ENCODE data around the gene CNTN1.
"Not testable (repeated sequence)": the region's sequence is repeated elsewhere in the genome, so short reads cannot be mapped to it uniquely, and the experiment has no call there.

CNTN1 gene

DNA sequence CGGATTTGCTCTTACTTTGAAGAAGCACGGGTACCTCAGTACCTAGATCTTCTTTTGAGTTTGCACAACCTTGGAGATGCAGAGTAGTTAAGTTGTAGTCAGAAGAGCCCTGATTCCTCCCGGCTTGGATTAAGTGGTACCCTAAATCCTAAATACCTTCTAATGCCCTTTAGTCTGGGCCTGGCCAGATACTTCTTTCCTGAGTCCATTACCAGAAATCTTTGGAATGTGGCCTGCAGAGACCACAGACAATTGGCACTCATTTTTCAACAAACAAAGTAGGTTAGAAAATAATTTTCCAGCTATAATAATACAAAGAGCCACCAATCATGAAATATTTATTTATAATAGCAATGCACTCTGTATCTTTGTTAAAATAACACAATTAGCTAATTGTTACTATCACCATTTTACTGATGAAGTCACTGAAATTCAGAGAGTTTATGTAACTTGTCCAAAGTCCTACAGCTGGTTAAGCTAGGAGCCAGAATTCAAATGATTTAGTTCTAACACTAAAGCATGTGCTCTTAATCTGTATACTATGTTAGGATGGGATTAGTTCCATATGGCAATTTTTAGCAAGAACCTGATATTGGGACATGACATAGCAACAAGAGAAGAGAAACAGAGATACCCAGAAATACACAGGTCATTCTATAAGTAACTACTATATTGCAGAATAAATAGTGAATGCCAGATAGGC is 363.8 kb downstream of the CNTN1 start:
- DNase-seq = no peak

- no peak for DNase-seq
Measured at GRCh38 chr12:41058266-41058665, 366.0 kb downstream of the CNTN1 start.

DNA sequence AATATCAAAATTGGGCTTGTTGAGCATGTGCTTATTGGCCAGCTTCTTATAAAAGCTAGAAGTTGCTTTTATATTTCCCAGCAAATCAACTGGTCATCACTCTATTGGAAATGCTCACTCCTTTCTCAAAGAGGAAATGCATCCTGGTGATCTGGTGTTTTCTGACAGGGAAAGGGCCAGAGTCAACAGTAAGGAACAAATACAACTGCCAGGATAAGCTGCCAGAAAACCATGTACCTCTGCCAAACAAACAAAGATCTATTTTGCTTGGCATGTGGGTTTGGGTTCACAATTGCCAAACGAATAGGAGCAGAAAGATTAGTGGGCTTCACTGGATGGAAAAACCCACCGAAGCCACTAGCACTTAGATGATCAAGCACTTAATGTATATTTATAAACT is 369.0 kb downstream of the CNTN1 start:
- no peak for DNase-seq

DNA sequence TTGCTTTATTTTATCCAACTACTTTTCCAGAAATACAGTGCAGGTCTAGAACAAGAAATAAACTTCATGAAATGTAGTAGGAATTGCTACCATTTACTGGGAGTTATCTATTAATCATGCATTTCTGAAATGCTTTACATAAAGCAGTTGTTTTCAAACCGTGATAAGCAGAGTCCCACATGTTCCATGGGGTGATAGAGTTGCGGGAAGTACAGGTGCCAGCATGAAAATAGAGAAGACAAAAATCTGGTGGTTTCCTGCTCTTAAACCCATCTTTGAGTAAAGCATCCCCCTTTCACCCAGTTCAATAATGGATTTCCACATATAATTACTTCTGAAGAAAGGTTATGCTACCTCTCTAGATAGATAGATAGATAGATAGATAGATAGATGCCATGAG is 372.2 kb downstream of the CNTN1 start:
- DNase-seq = no peak

DNA sequence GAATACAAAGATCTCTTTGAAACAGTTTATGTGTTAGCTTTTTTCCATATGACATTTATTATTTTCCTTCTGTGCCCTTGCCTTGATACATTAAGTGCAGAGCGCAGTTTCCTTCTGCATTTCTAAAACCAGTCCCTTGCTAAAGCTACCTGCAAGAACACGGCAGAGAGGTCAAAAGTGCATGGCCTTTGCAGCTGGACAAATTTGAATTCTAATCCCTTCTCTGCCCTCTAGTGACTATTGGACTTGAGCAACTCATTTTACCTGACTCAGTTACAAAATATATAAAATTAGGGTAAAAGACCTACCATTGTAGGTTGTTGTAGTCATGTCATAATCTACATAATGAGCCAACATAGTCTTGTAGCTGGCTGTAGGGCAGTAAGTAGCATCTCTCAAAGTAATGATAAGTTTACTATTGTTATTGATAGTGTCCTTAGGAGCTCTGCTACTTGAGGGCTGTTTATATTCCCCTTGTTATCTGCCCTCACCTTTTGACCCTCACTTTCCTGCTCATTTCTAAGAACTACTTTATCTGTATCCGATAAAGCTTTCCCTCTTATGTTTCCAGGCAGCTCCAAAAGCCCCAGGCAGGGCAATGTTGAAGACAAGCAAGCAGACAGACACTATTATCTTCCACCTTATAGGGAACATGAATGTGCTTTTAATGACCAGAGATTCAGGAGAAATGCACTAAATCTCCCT is 375.9 kb downstream of the CNTN1 start:
- no peak for DNase-seq

DNA sequence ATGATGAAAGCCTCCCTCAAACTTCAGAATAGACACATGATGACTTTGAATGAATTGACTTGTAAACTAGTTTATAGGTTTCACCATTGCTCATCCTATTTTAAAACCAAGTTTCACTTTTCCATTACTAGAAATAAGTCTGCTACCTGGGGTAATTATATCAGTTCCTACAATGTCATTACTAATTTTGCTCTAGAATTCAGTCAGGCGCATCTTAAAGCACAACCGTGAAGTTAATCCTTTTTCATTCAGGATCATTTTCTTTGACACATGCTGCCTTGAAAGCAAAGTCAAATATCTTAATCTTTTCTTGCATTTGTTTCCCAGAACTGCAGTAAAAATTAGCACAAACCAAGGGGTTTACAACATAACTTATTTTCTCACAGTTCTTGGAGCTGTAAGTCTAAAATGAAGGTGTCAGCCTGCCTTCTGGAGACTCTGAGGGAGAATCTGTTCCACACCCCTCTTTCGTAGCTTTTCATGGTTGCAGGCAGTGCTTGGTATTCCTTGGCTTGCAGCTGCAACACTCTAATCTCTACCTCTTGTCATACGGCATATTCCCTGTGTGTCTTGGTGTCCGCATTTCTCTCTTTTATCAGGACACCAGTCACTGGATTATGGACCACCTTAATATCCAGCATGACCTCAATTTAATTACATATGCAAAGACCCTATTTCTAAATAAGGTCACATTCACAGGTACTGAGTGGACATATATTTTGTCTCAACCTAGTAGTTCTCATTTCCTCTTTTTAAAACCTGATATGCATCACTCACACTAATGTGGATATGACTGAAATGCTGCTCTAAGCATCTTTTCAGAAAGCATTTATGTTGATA is 381.6 kb downstream of the CNTN1 start:
- DNase-seq = no peak

DNA sequence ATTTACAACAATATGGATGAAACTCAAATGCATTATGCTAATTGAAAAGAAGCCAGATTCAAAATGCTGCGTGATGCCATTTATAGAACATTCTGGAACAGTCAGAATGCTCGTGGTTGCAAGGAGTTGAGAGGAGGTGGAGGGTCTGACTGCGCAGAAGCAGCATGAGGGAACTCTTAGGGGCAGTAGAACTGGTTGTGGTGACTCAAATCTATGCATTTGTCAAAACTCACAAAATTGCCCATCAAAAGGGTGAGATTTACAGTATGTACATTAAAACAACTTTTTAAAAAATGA is 382.2 kb downstream of the CNTN1 start:
- DNase-seq = no peak

GRCh38 chr12:41076114-41076513 is 383.9 kb downstream of the CNTN1 start:
- no peak for DNase-seq

DNA sequence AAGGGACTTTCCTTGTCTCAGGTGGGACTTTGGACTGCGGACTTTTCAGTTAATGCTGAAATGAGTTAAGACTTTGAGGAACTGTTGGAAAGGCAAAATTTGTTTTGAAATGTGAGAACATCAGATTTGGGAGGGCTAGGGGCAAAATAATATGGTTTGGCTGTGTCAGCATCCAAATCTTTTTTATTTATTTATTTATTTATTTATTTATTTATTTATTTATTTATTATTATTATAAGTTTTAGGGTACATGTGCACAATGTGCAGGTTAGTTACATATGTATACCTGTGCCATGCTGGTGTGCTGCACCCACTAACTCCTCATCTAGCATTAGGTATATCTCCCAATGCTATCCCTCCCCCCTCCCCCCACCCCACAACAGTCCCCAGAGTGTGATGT is 389.0 kb downstream of the CNTN1 start:
- not testable (repeated sequence) for DNase-seq

GRCh38 chr12:41089438-41089837 is 397.2 kb downstream of the CNTN1 start:
- DNase-seq = no peak

DNA sequence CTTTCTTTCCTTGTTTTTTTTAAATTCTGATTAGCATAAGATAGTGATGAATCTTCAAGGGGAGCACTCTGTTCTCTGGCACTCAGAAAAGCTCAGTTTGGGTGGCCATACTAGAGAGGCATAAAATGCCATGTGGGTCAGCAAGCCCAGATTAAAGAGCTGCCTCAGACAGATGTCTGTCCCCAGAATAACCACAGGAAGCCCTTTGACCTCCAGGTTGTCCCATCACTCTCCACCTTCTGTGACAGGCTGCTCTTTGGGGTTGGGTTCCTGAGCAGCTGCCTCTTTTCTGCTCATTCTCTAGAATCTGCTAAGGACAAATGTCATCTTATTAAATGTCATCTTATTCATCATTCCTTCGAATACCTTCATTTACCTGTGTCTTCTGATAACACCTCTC is 399.9 kb downstream of the CNTN1 start:
- DNase-seq = no peak

DNA sequence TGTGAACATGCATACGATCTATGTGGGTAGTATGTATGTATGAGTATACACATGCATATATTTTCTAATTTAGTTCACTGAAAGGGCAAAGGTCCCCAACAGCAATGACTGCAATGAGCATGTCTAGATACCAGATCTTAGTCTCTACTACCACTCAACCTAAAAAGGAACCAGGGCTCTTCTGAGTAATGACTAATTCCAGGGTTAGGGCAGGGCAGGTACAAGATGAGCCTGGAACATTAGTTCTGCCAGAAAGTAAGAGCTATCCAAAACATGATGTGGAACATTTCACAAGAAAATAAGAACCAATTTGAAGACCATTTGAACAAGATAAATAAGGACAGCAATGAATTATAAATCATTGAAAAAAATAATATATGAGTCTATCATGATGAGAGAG is 404.6 kb downstream of the CNTN1 start:
- no peak for DNase-seq

DNA sequence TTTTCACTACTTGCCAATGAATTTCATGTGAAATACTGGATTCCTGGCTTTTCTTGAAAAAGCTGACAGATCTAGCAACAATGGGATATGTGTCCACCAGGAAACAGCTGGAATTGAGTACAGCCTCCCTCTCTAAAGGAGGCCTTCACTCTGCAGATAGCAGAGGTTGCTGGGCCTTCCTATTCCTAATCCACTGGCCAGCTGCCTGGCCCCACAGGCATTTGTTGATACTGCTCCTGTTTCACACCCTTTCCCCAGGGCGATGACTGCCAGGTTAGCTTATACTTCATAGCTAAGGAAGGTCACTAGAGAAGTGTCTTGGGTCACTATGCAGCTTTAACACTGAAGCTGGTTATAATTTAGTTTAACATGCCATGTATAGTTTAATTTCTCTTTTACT is 408.3 kb downstream of the CNTN1 start:
- no peak for DNase-seq

DNA sequence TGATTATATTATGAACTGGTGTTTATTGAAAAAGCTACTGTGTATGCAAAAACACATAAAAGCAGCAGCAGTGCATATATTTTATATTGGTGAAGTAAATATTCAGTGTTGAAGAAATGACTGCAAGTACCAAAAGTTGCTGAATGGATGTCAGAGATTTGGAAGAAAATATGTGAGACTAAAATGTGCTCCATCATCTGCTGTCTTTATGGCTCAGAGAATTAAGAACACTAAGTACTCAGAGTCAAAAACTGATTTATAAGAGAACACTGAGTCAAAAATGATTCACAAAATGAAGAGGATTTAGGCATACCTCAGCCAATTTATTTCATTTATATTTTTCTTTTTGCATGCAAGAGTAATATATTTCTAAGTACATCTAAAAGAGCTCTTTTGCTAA is 409.6 kb downstream of the CNTN1 start:
- DNase-seq = no peak

- no peak for DNase-seq
Measured at GRCh38 chr12:41103614-41104013, 411.4 kb downstream of the CNTN1 start.

DNA sequence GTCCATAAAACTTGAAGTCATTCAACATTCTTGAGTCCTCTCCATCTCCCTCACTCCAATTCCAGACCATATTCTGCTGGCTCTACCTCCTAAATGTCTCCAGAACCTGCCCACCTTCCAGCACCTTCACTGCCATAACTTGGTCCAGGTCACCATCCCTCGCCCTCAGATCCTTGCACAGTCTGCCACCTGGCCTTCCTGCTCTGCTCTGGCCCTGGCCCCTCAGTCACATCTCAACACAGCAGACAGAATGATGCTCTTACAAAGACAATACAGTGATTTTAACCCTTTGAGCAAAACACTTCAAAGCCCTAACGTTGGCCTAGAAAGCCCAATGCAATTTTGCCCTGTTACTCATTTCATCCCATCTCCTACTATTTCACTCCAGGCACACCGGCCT is 414.1 kb downstream of the CNTN1 start:
- DNase-seq = no peak

DNA sequence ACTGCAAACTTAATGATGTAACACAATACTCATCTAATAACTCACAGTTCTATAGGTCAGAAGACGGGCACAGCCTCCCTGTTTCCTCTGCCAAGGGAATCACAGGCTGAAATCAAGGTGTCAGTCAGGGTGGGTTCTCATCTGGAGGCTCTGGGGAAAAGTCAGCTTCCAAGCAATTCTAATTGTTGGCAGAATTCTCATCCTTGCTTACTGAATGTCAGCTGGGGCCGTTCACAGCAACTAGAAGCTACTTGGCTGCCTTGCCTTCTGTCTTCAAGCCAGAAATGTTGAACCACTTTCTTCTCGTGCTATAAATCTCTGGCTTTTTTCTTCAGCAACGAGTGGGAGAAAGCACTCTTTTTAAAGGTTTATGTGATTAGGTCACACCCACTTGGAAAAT is 415.8 kb downstream of the CNTN1 start:
- peak; percentile 23 for DNase-seq

DNA sequence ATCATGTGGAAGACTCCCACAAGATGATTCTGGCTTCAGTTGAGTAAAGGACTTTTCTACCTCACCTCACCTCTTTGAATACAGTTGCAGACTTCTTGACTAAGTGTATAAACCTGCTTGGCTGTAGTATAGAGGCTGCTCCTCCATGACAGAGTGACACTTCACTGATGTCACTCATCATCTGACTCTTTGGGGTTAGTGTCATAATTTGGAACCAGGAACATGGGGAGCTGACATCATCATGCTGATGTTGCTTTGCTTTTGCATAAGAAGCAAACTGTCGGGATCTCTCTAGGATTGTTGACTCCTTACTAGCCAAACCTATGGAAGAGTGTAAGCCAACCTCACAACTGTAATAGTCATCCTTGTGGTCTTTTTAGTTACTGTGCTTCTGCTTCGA is 420.7 kb downstream of the CNTN1 start:
- no peak for DNase-seq

DNA sequence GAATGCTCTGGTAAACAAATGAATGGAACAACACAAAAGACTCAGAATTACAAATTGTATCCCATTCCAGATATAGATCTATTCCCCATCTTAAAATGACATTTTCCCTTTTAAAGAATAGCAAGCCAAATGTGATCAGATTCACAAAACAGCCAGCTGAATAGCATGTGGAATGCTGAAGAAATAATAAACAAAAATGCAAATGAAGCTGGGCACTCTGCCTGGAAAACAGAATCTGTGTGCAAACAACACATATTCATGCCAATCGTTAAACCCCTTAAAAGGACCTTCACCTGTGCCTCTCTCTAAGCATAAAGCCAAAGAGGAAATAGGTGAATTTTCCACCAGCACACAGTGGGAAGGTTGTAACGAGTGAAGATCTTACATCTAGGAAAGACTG is 428.0 kb downstream of the CNTN1 start:
- peak; percentile 35 for DNase-seq

- no peak for DNase-seq
Measured at GRCh38 chr12:41121374-41121773, 429.1 kb downstream of the CNTN1 start.
